ENCODE measurements around the gene PTPRN2. TPM values are rescaled to one million over a fixed set of nuclear protein-coding genes. Genes with fewer than 3 reads are reported as not detected.

Gene PTPRN2
- polyA plus RNA-seq, 1 of the 3 experiments (the other 2 are of a cell fraction), result 4.0 TPM

GRCh38 chr7:158557441-158557755 lies 30.2 kb downstream of the PTPRN2 start (continued):
- TF ChIP-seq MAX (IDR thresholded peaks at IDR 0.05; ENCODE audit: low read depth) (no peak), POLR2AphosphoS5 (IDR thresholded peaks at IDR 0.05; ENCODE audit: low read depth, low read length) (no peak), NRF1 (IDR thresholded peaks at IDR 0.05; ENCODE audit: low read depth, low read length) (no peak), REST (IDR thresholded peaks at IDR 0.05; ENCODE audit: low read depth, low read length) (no peak), YY1 (IDR thresholded peaks at IDR 0.05; ENCODE audit: low read depth) (no peak)

- ChIA-PET POLR2A (no interaction called here), CTCF (interaction anchor here (0.7 kb wide), 2 partner anchors 14 to 15 kb away, joined by 3 to 4 read pairs; no protein-coding TSS in a partner anchor)
- Histone ChIP-seq H3K9me3 (peaks cover 3% of the 10 kb centered on the region; the same call in 1 of the 2 replicates), H3K9me2 (no peaks in the 10 kb centered on the region), H3K9ac (no peak overlapping the region), H3K4me1 (ENCODE audit: control insufficient read depth in 1 of 2, insufficient read depth in 2 of 2, low read depth in 1 of 2, low read length in 1 of 2) (peaks cover 0 to 2% of the 10 kb centered on the region in 2 experiments; a peak in 1 of 4 replicates), H3K36me3 (replicated peaks in 1 of 2; ENCODE audit: control insufficient read depth in 1 of 2, insufficient read depth in 2 of 2, low read length in 1 of 2) (no peaks in the 10 kb centered on the region), H3K27me3 (ENCODE audit: insufficient read depth) (no peaks in the 10 kb centered on the region), H4K20me1 (ENCODE audit: insufficient read depth) (no peaks in the 10 kb centered on the region), H2AFZ (ENCODE audit: low read depth) (no peak overlapping the region), H3K4me2 (no peak overlapping the region), H3K79me2 (ENCODE audit: insufficient read depth) (no peaks in the 10 kb centered on the region), H3K4me3 (ENCODE audit: low read depth in 2 of 2, low read length in 1 of 2) (no peak overlapping the region), H3K27ac (ENCODE audit: low read depth in 2 of 2, low read length in 1 of 2) (no peak overlapping the region), H3F3A (replicated peaks; ENCODE audit: insufficient read depth) (no peaks in the 10 kb centered on the region)
- WGBS (ENCODE audit: low lambda C conversion rate), result 85% methylated on average over 20 of the region's 69 CpGs
- no peak for DNase-seq
- TF ChIP-seq RFX5 (IDR thresholded peaks at IDR 0.05; ENCODE audit: low read length) (no peak), TAF1 (IDR thresholded peaks at IDR 0.05; ENCODE audit: borderline replicate concordance, low read depth, low read length) (no peak), REST (IDR thresholded peaks at IDR 0.05; ENCODE audit: low read depth, low read length) (no peak), GABPA (IDR thresholded peaks at IDR 0.05; ENCODE audit: low read depth) (no peak), CTCF (IDR thresholded peaks at IDR 0.05) (no peak), FOXJ3 (CRISPR knock-in tag; IDR thresholded peaks at IDR 0.05) (no peak), TEAD4 (IDR thresholded peaks at IDR 0.05; ENCODE audit: borderline replicate concordance, insufficient read depth) (no peak), MXI1 (IDR thresholded peaks at IDR 0.05; ENCODE audit: low read depth, low read length) (no peak), TCF12 (IDR thresholded peaks at IDR 0.05) (no peak), SIN3A (IDR thresholded peaks at IDR 0.05; ENCODE audit: borderline replicate concordance, low read depth, low read length) (no peak), POLR2AphosphoS5 (IDR thresholded peaks at IDR 0.05; ENCODE audit: low read depth, low read length) (no peak), USF2 (IDR thresholded peaks at IDR 0.05; ENCODE audit: borderline replicate concordance, low read depth, low read length) (no peak), FOSL2 (IDR thresholded peaks at IDR 0.05; ENCODE audit: borderline replicate concordance, low read depth) (no peak), RAD21 (IDR thresholded peaks at IDR 0.05; ENCODE audit: low read length) (no peak), SMC3 (IDR thresholded peaks at IDR 0.05; ENCODE audit: low read depth, low read length) (no peak)
Measured at GRCh38 chr7:158556721-158557440, 30.7 kb downstream of the PTPRN2 start.
